ENCODE measurements around the gene CHST3.

CHST3 gene

GRCh38 chr10:72038458-72039001, 74.3 kb downstream of the CHST3 start:
- Histone ChIP-seq H3K9ac (ENCODE audit: low read length in 5 of 5) (no peak overlapping the region), H3K27ac (ENCODE audit: low read depth, low read length) (no peak overlapping the region), H3K4me3 (ENCODE audit: low read depth in 1 of 5, low read length in 5 of 5) (no peak overlapping the region), H3K9me3 (ENCODE audit: control insufficient read depth in 5 of 5, low read length in 5 of 5) (no peaks in the 10 kb centered on the region), H3K4me1 (ENCODE audit: control insufficient read depth in 5 of 5, insufficient read depth in 5 of 5, low read length in 5 of 5) (peaks cover 0 to 21% (median 7%) of the 10 kb centered on the region in 5 donors), H3K27me3 (ENCODE audit: control insufficient read depth in 5 of 5, insufficient read depth in 4 of 5, low read length in 5 of 5) (no peaks in the 10 kb centered on the region), H3K36me3 (ENCODE audit: control insufficient read depth in 5 of 5, insufficient read depth in 5 of 5, low read length in 5 of 5) (no peaks in the 10 kb centered on the region)

- H3K36me3 ChIP-seq (ENCODE audit: control insufficient read depth in 5 of 5, insufficient read depth in 5 of 5, low read length in 5 of 5), result no peaks in the 10 kb centered on the region
- no peak overlapping the region for H3K4me3 ChIP-seq (ENCODE audit: low read depth in 1 of 5, low read length in 5 of 5)
- H3K4me1 ChIP-seq (ENCODE audit: control insufficient read depth in 5 of 5, insufficient read depth in 5 of 5, low read length in 5 of 5), result peaks cover 0 to 19% (median 2%) of the 10 kb centered on the region in 5 donors
- H3K9ac ChIP-seq (ENCODE audit: low read length in 5 of 5), result no peak overlapping the region
- no peaks in the 10 kb centered on the region for H3K9me3 ChIP-seq (ENCODE audit: control insufficient read depth in 5 of 5, low read length in 5 of 5)
- no peak overlapping the region for H3K27ac ChIP-seq (ENCODE audit: low read depth, low read length)
- no peaks in the 10 kb centered on the region for H3K27me3 ChIP-seq (ENCODE audit: control insufficient read depth in 5 of 5, insufficient read depth in 4 of 5, low read length in 5 of 5)
These were observed 75.2 kb downstream of the CHST3 start for GRCh38 chr10:72039377-72039776.

GRCh38 chr10:72041491-72041890, 77.3 kb downstream of the CHST3 start:
- Histone ChIP-seq H3K4me3 (ENCODE audit: low read depth in 1 of 5, low read length in 5 of 5) (no peak overlapping the region), H3K4me1 (ENCODE audit: control insufficient read depth in 5 of 5, insufficient read depth in 5 of 5, low read length in 5 of 5) (peaks cover 0 to 19% (median 2%) of the 10 kb centered on the region in 5 donors), H3K9me3 (ENCODE audit: control insufficient read depth in 5 of 5, low read length in 5 of 5) (peaks cover 0 to 4% (median 3%) of the 10 kb centered on the region in 5 donors), H3K9ac (ENCODE audit: low read length in 5 of 5) (no peak overlapping the region), H3K36me3 (ENCODE audit: control insufficient read depth in 5 of 5, insufficient read depth in 5 of 5, low read length in 5 of 5) (no peaks in the 10 kb centered on the region), H3K27me3 (ENCODE audit: control insufficient read depth in 5 of 5, insufficient read depth in 4 of 5, low read length in 5 of 5) (no peaks in the 10 kb centered on the region), H3K27ac (ENCODE audit: low read depth, low read length) (no peak overlapping the region)

- H3K4me3 ChIP-seq (ENCODE audit: low read depth in 1 of 5, low read length in 5 of 5), result no peak overlapping the region
- no peaks in the 10 kb centered on the region for H3K27me3 ChIP-seq (ENCODE audit: control insufficient read depth in 5 of 5, insufficient read depth in 4 of 5, low read length in 5 of 5)
- peaks cover 0 to 19% (median 2%) of the 10 kb centered on the region in 5 donors for H3K4me1 ChIP-seq (ENCODE audit: control insufficient read depth in 5 of 5, insufficient read depth in 5 of 5, low read length in 5 of 5)
- H3K9me3 ChIP-seq (ENCODE audit: control insufficient read depth in 5 of 5, low read length in 5 of 5), result peaks cover 0 to 6% (median 5%) of the 10 kb centered on the region in 5 donors
- H3K9ac ChIP-seq (ENCODE audit: low read length in 5 of 5), result no peak overlapping the region
- no peaks in the 10 kb centered on the region for H3K36me3 ChIP-seq (ENCODE audit: control insufficient read depth in 5 of 5, insufficient read depth in 5 of 5, low read length in 5 of 5)
- H3K27ac ChIP-seq (ENCODE audit: low read depth, low read length), result no peak overlapping the region
These were observed 79.0 kb downstream of the CHST3 start for GRCh38 chr10:72043016-72043834.

GRCh38 chr10:72044417-72045041, 80.3 kb downstream of the CHST3 start:
- no peaks in the 10 kb centered on the region for H3K27me3 ChIP-seq (ENCODE audit: control insufficient read depth in 5 of 5, insufficient read depth in 4 of 5, low read length in 5 of 5)
- no peak overlapping the region for H3K27ac ChIP-seq (ENCODE audit: low read depth, low read length)
- peaks cover 0 to 9% (median 5%) of the 10 kb centered on the region in 5 donors for H3K9me3 ChIP-seq (ENCODE audit: control insufficient read depth in 5 of 5, low read length in 5 of 5)
- H3K9ac ChIP-seq (ENCODE audit: low read length in 5 of 5), result no peak overlapping the region
- H3K36me3 ChIP-seq (ENCODE audit: control insufficient read depth in 5 of 5, insufficient read depth in 5 of 5, low read length in 5 of 5), result no peaks in the 10 kb centered on the region
- H3K4me1 ChIP-seq (ENCODE audit: control insufficient read depth in 5 of 5, insufficient read depth in 5 of 5, low read length in 5 of 5), result peaks cover 0 to 19% (median 2%) of the 10 kb centered on the region in 5 donors
- no peak overlapping the region for H3K4me3 ChIP-seq (ENCODE audit: low read depth in 1 of 5, low read length in 5 of 5)

GRCh38 chr10:72045586-72045985, 81.4 kb downstream of the CHST3 start:
- H3K4me1 ChIP-seq (ENCODE audit: control insufficient read depth in 5 of 5, insufficient read depth in 5 of 5, low read length in 5 of 5), result peaks cover 0 to 19% (median 2%) of the 10 kb centered on the region in 5 donors
- H3K27me3 ChIP-seq (ENCODE audit: control insufficient read depth in 5 of 5, insufficient read depth in 4 of 5, low read length in 5 of 5), result no peaks in the 10 kb centered on the region
- no peak overlapping the region for H3K27ac ChIP-seq (ENCODE audit: low read depth, low read length)
- peaks cover 0 to 10% (median 5%) of the 10 kb centered on the region in 5 donors for H3K9me3 ChIP-seq (ENCODE audit: control insufficient read depth in 5 of 5, low read length in 5 of 5)
- H3K36me3 ChIP-seq (ENCODE audit: control insufficient read depth in 5 of 5, insufficient read depth in 5 of 5, low read length in 5 of 5), result no peaks in the 10 kb centered on the region
- H3K9ac ChIP-seq (ENCODE audit: low read length in 5 of 5), result no peak overlapping the region
- no peak overlapping the region for H3K4me3 ChIP-seq (ENCODE audit: low read depth in 1 of 5, low read length in 5 of 5)

- H3K9me3 ChIP-seq (ENCODE audit: control insufficient read depth in 5 of 5, low read length in 5 of 5), result peaks cover 0 to 10% (median 5%) of the 10 kb centered on the region in 5 donors
- H3K36me3 ChIP-seq (ENCODE audit: control insufficient read depth in 5 of 5, insufficient read depth in 5 of 5, low read length in 5 of 5), result no peaks in the 10 kb centered on the region
- H3K9ac ChIP-seq (ENCODE audit: low read length in 5 of 5), result no peak overlapping the region
- peaks cover 0 to 3% (median 0%) of the 10 kb centered on the region in 5 donors for H3K27me3 ChIP-seq (ENCODE audit: control insufficient read depth in 5 of 5, insufficient read depth in 4 of 5, low read length in 5 of 5)
- H3K27ac ChIP-seq (ENCODE audit: low read depth, low read length), result no peak overlapping the region
- H3K4me1 ChIP-seq (ENCODE audit: control insufficient read depth in 5 of 5, insufficient read depth in 5 of 5, low read length in 5 of 5), result peaks cover 0 to 6% (median 2%) of the 10 kb centered on the region in 5 donors
- H3K4me3 ChIP-seq (ENCODE audit: low read depth in 1 of 5, low read length in 5 of 5), result no peak overlapping the region
These were observed 84.4 kb downstream of the CHST3 start for GRCh38 chr10:72048450-72049124.

GRCh38 chr10:72049472-72049871, 85.3 kb downstream of the CHST3 start:
- Histone ChIP-seq H3K4me3 (ENCODE audit: low read depth in 1 of 5, low read length in 5 of 5) (no peak overlapping the region), H3K27ac (ENCODE audit: low read depth, low read length) (no peak overlapping the region), H3K9ac (ENCODE audit: low read length in 5 of 5) (no peak overlapping the region), H3K36me3 (ENCODE audit: control insufficient read depth in 5 of 5, insufficient read depth in 5 of 5, low read length in 5 of 5) (no peaks in the 10 kb centered on the region), H3K27me3 (ENCODE audit: control insufficient read depth in 5 of 5, insufficient read depth in 4 of 5, low read length in 5 of 5) (peaks cover 0 to 5% (median 0%) of the 10 kb centered on the region in 5 donors), H3K4me1 (ENCODE audit: control insufficient read depth in 5 of 5, insufficient read depth in 5 of 5, low read length in 5 of 5) (peaks cover 0 to 2% (median 0%) of the 10 kb centered on the region in 5 donors), H3K9me3 (ENCODE audit: control insufficient read depth in 5 of 5, low read length in 5 of 5) (peaks cover 0 to 10% (median 5%) of the 10 kb centered on the region in 5 donors)

GRCh38 chr10:72049969-72050781, 86.0 kb downstream of the CHST3 start:
- no peak overlapping the region for H3K9ac ChIP-seq (ENCODE audit: low read length in 5 of 5)
- H3K36me3 ChIP-seq (ENCODE audit: control insufficient read depth in 5 of 5, insufficient read depth in 5 of 5, low read length in 5 of 5), result no peaks in the 10 kb centered on the region
- H3K9me3 ChIP-seq (ENCODE audit: control insufficient read depth in 5 of 5, low read length in 5 of 5), result peaks cover 0 to 10% (median 5%) of the 10 kb centered on the region in 5 donors
- H3K27ac ChIP-seq (ENCODE audit: low read depth, low read length), result no peak overlapping the region
- no peaks in the 10 kb centered on the region for H3K4me1 ChIP-seq (ENCODE audit: control insufficient read depth in 5 of 5, insufficient read depth in 5 of 5, low read length in 5 of 5)
- peaks cover 0 to 5% (median 0%) of the 10 kb centered on the region in 5 donors for H3K27me3 ChIP-seq (ENCODE audit: control insufficient read depth in 5 of 5, insufficient read depth in 4 of 5, low read length in 5 of 5)
- no peak overlapping the region for H3K4me3 ChIP-seq (ENCODE audit: low read depth in 1 of 5, low read length in 5 of 5)
